Stimulated activated CD4-positive, alpha-beta T cell treated with anti-CD3 and anti-CD28 coated beads, Interleukin-4, amount 100 ng/mL, for 4 hours (primary cell): ENCODE data around the gene PRLR.
"Not testable (repeated sequence)": the region's sequence is repeated elsewhere in the genome, so short reads cannot be mapped to it uniquely, and the experiment has no call there.

Source experiments
- DNase-seq, 2 experiments: peaks; one replicate each; pipeline ENCODE4 v3.0.0-alpha.2; 2020

PRLR gene

DNA sequence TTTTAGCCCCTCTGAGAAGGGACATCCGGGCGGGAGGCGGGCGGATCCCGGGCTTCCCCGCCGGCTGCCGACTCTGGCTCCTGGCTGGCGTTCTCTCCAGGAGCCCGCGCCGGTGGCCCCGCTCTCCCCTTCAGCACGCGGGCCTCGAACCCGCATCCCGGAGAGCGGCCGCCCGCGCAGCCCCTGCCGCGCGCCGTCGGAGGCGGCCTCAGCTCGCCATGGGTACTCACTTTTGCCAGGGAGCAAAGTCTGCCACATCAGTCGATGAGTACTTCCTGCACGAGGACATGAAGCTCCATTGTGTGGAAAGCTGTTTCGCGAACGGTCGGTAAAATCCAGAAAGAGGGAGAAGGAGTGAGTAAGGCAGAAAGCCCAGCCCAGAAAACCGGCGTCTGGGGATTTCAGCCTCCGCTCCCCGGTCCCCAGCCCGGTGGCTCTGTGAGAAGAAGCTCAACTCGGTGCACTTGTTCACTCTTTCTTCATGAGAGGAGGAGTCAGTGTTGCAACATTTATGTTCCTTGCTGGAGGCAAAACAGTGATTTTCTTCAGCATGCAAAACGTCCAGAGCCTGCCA, at the start of gene PRLR:
Gene PRLR (minus strand): TSS at position 450 of the 574 bp plus-strand sequence. CDS start 140,867 bp downstream, outside the sequence.
- peak in 1 of 2 experiments; percentile 1 for DNase-seq

DNA sequence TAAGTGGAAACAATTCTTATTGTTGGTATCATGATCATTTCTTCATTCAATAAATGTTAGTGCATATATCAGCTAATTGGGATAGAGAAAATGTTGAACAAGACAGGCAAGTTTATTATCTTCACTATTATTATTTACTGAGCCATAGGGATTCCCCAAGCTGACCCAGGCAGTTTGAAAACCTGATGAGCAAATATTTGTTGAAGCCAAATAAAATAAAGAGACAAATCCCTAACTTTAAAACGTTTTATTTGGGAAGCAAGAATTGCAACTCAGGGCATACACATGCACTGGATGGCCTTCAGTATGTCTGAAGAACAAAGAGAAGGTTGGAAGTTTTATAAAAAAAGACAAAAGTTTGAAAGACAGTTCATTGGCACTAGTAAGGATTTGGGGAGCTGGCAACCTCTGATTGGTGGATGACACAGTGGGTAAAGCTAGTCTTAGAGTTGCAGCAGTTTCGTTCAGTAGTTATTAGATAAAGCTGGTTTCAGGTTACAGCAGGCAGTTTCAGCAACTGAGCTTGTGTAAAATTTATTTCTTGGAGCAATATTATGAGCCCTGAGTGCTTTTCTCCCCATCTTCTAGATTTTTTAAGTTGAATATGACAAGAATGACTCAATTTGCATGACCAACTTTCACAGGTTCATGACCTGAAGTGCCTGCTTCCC, 44.7 kb upstream of the PRLR start:
- DNase-seq = no peak

DNA sequence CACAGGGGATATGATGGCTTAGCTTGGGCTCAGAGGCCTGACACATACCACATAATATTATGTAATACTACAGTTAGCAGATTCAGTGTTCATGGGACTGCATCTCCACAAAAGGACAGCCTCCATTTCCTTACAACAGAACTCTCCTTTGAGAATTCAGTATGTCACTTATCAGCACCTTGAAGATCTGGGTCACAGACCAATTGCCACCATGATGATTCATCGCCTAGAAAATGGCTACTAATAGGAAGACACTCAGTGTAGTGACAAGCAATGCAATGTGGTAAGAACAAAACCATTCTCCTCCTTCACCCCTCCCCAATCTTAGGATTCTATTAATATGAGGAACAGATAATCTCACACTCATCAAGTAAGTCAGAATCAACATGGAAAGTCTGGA, 38.7 kb upstream of the PRLR start:
- no peak for DNase-seq

DNA sequence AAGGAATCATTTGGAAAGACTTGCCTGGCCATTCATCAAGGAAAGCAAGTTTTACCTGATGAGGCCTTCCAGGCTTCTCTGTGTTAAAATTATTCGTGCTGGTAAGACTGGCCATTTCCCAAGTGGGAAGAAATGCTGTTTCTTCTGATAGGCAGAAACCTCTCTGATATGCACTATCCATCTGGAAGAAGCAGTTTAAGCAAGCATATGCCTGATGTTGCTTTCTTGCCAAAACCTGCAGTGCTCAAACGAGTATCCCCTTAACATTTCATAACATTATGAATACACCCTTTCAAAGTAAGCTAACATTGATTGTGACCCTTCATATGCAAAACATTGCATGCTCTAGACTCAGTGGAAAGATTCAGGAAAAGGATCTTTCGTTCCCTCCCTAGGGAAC, 36.0 kb upstream of the PRLR start:
- DNase-seq = no peak

DNA sequence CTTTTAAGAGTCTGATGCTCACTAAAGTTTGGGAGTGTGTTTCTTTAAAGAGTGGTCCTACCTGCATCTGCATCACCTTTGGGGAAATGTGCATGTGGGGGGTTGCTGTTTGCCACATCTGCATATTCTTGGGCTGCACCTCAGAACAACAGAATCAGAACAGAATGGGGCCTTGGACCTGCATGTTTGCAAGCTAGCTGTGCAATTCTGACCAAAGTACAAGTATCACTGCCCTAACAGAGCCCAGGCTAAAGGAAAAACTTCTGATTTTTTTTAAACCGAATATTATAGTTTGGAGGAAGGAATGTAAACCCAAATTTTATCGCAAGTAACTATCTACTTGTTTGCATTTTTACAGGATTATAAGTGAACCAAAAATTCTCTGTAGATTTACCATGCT, 34.2 kb upstream of the PRLR start:
- no peak for DNase-seq

DNA sequence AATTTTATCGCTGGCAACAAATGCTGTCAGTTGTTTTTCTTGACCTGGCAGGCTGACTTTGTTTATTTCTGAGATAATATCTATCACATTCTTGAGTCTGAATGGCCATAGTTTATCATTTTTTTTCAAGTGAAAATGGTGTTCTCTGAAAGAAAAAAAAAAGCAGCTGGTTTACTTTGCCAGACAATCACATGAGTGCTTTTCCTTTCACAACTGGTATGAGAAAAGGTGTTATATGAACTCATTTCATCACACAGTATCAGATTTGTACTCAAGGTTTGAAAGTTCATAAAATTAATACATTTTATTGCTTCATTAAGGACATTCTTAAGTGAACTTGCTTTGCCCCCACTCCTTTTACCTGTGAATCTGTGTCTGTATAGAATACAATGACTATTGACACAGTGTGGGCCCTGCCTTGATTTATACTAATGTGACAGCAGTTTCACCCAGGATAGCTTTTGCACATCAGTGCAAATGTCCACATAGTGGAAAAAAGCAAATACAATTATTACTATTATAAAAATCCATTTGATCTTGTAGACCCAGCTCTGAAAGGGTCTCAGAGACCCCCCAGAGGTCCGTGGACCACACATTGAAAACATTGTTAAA, 33.1 kb upstream of the PRLR start:
- DNase-seq = no peak

DNA sequence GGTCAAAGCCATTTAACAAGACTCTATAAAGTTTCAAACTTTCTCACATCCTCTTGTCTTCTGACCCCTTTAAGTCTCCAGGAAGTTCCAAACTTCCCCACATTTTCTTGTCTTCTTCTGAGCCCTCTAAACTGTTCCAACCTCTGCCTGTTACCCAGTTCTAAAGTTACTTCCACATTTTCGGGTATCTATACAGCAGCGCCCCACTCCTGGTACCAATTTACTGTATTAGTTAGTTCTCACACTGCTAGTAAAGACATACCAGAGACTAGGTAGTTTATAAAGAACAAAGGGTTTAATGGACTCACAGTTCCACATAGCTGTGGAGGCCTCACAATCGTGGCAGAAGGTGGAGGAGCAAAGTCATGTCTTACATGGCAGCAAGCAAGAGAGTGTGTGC, 23.3 kb upstream of the PRLR start:
- no peak for DNase-seq

DNA sequence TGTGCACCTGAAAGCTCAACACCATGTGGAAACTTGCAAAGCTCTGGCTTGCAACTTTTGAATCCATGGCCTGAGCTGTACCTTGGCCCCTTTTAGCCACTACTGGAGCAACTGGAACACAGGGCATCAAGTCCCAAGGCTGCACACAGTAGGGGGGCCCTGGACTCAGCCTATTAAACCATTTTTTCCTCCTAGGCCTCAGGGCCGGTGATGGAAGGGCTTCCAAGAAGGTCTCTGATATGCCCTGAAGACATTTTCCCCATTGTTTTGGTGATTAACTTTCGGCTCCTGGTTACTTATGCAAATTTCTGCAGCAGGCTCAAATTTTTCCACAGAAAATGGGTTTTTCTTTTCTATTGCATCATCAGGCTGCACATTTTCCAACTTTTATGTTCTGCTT, 22.7 kb upstream of the PRLR start:
- DNase-seq = no peak

DNA sequence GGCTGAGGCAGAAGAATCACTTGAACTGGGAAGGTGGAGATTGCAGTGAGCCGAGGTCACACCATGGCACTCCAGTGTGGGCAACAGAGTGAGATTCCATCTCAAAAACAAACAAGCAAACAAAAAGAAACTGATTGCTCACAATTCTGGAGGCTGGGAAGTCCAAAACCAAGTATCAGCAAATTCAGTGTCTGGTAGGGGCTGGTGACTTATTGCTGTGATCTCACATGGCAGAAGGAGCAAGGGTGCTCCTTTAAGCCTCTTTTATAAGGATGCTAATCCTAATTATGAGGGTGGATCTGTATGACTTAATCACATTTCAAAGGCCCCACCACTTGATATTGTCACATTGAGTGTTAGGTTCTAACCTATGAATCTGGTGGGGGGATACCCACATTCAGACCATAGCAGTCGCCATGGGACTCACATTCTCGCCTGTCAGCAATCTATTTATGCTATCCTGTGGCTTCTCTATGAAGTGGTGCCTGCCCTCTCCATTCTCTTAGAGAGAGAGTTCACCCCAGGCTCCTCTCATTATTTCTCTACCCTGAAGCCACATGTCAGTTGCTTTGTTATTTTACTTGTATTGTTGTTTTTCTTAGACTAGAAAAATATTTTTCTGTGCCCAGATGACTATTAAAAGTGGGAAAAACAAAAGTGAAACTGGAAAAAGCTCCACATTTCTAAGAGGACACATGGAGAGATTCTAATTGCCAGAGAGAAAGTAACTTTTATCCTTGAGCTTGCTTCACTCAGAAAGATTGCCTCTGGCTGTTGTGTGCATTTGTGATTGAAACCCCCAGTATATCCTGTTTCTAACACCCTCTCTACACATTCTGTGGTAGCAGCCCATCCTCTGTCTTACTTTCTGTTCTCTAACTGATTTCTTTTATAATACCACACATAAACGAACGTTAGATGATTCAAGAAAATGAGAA, 18.8 kb upstream of the PRLR start:
- DNase-seq = no peak

DNA sequence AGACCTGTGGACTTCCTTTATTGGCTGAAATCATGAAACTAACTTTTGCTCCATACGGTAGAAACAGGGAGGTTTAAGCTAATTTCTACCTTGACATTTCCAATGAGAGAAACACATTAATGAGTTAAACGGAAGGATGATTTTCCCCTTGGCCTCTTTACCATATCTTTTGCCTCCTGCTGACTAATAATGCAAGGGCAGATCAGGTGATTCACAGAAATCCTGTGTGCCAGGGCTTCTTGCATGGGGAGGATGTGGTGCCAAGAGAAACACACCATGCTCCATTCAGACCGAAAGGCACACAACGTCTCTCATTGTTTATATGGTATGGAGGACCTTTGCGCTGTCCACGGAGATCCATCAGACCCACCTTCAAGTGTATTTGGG, 17.4 kb upstream of the PRLR start:
- DNase-seq = no peak

DNA sequence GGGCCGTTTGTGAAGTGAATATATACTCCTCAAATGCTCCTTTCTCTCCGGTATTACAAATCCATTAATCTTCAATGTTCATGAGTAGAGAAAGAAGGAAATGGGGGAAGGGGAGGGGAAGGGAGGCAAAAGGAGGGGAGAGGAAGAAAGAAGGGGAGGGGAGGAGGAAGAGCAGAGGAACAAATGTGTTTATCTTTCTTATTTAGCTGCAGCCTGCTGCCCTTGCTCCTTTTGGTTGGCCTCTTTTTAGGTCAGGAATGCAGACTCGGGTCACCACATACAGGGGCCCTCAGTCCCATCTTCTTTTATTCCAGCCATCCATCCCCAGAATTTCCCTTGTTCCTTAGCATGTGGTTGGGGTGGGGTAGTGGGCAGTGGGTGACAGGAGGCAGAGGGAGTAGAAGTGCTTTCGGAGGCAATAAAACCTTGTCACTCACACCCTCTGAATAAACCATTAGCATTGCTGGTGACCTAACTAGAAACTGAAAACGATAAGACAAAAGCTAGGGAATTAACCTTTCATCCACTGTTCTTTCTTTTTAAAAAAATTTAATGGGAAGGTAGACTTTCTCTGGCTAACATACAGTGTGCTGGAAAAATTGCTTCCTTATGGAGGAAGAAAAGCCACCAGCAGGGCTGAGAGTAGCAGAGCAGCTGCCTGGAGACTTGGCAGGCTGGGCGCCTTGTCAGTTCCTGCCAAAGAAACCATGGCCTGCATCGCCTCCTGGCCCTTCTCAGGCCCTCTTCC, 16.8 kb upstream of the PRLR start:
- no peak for DNase-seq

DNA sequence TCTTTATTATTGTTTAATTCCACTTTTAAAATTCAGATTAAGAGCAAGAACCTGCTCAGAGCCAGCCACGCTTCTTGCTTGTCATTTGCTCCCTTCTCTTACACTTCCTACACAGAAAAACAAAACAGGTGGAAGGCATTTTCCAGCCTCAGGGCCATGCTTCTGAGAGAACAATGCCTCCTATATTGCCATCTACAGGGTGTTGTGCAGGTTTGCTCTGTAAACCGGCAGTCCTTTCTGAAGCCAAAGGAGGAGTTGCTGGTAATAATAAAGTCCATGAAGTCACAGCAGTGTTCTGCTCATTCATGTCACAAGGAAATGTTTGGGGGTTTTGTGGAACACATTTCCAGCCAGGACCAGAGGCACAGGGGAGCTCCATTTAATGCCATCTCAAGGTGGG, 16.1 kb upstream of the PRLR start:
- DNase-seq = no peak

DNA sequence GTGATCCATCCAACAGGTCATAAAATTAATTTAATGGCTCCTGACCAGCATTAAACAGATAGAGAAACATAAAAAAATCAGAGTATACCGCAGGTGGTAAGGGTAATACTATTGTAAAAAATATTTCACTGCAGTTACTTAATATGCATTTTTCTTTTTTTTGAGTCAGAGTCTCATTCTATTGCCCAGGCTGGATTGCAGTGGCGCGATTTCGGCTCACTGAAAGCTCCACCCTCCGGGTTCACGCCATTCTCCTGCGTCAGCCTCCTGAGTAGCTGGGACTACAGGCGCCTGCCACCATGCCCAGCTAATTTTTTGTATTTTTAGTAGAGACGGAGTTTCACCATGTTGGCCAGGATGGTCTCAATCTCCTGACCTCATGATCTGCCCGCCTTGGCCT, 15.1 kb upstream of the PRLR start:
- DNase-seq = not testable (repeated sequence)

DNA sequence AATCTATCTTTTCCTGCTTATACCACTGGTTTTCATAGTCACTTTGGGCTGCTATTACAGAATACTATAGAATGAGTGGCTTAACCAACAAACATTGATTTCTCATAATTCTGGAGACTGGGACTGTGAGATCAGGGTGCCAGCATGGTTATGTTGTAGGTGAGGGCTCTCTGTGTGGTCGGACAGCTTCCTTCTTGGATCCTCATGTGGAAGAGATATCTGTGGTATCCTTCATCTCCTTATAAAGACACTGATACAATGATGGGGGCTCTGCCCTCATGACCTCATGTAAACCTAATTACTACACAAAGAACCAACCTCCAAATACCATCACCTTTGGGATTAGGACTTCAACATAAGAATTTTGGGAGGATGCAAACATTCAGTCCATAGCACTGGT, 13.9 kb upstream of the PRLR start:
- DNase-seq = no peak

DNA sequence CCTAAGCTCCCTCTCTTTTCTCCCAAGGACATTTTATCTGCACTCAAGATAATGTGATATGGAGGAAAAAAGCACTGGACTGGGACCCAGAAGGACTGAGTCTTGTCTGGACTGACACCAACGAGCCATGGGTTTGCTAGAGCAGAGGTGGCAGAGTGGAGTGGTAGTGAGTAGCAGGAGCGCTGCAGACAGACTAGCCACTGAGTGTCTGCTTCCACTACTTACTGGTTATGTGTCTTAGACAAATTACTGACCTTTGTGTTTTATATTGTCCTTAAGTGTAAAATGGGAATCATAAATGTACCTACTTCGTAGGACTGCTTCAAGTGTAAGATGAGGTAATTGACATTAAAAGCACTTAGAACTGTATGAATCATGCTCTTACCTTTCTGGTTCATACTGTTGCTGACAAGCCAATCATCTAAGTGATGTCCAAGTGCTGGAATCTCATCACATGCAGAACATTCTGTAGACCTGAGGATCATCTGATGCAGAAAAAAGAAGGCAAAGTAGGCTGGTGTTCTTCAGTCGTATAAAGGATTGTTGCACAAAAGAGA, 12.5 kb upstream of the PRLR start:
- DNase-seq = no peak

DNA sequence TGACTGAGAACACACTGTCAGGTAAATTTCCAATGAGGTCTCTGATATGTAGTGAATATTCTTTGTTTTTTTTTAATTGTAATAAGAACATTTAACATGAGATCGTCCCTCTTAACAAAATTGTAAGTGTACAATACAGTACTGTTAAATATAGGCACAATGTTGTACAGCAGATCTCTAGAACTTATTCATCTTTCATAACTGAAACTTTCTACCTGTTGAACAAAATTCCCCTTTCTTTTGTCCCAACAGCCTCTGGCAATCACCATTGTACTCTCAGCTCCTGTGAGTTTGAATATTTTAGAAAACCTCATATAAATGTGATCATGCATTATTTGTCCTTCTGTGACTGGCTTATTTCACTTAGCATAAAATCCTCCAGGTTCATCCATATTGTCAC, 10.6 kb upstream of the PRLR start:
- no peak for DNase-seq

DNA sequence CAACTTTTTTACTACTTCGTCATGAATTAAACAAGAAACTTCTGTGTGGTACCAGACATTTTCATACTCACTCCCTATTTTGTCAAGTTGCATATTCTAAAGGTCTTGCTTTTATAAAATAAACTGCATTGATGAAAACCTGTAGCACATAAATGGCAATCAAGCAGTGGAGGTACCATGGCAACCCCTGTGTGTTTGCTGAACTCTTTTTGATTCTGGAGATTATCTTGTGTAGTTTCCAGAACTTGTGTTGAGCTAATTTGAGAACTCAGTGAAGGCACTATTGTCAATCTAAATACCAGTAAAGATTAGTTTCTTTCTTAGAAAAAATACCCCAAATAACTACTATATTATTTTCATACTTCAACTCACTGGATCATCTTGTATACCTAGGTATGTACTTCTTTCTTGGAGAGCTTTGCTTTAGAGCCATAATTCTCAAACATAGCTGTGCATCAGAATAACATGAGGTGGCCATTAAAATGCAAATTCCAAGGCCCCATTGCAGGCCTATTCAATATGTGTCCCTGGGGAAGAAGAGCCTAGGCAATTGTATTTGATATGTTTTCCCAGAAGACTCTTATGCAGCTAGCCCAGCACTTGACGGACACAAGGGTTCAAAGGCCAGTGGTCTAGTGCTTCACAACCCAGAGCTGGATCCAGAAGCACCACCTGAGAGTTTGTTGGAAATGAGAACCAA, 9.8 kb upstream of the PRLR start:
- DNase-seq = no peak

DNA sequence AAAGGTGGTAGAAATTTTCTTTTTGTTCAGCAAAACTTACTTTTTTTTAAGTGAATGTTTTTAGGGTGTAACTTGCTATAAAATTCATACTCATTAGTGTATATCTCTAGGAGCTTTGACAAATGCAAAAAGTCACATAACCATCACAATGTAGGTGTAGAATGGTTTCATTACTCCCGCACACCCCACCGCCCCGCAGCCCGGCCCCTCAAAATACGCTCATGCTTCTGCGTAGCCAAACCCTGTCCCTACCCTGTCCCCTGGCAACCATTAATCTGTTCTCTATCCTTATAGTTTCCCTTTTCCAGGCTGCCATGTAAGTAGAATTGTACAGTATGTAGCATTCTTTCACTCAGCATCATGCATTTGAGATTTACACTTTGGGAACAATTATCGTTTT, 9.2 kb upstream of the PRLR start:
- DNase-seq = no peak

DNA sequence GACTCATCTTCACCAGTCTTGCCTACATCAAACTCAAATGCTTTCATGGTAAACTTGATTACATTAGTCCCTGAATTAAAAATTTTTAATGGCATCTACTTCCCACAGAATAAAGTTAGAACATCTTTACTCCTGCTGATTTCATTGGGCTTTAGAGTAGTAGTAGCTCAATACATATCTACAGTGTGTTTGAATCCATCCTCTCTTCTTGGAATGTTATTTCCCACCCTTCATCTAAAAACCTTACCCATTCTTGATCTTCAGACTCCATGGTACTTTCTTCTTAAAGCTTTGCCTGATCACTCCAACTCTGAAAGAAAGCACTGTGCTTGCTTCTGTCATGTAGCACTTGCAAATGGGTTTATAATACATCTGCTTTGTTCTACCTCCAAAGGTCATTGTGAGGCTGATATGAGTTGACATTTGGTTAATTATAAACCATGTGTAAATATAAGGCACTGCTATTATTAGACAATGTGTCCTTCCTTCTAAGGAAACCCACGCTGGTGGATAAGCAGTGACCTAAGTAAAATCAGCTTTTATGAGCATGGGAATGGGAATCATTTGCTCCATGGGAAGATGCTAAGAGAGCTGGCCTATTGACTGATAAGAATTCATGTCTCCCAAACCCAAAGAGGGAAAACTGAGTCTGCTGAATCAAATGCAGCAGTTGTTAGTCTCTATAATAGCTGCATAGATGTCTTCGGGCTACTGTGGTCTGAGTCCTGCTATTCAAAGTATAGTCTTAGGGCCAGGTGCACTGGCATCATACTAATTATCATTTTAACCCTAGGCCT, 7.5 kb upstream of the PRLR start:
- DNase-seq = no peak

DNA sequence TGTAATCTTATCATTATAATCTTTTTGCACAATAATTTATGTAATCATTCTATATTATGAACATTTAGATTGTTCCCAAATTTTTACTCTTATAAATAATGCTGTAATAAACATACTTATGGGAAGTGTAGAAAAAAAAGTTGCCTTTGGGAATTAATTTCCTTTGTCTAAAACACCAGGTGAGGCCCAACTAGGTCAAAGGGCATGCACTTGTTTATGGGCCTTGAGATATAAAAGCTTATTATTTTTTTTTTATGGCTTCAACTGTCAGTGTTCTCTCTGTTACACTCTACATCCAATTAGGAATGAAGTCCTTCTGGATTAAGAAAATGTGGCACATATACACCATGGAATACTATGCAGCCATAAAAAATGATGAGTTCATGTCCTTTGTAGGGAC, 6.5 kb upstream of the PRLR start:
- DNase-seq = no peak

DNA sequence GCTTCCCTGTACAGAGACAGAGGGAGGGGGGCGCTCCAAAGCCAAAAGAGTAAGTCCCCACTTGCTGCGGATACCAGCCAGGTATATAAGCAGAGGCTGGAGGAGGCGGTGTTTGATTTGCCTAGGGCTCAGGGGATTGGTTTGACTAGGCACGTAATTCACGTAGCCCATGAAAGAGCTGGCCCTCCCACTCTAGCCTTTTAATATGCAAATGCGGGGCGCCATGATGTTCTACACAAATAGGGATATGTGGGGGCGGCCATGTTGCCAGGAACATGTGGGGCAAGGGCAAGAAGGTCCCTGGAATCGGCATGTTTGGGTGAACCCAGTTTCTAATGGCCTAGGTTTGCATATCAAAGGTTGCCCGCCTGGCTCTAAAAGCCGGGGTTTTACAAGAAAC, 3.3 kb upstream of the PRLR start:
- DNase-seq = no peak
